Gastroesophageal sphincter (tissue), 3 donors: ENCODE measurements around the gene UBR3.

Source experiments
- POLR2A ChIP-seq, 2 donors: fragments of 450-650 bp; IDR thresholded peaks; one replicate each; pipeline ENCODE4 v1.6.1; 2017; ENCODE audit warnings: antibody characterized with exemption in 2 of 2, mild to moderate bottlenecking in 2 of 2, moderate library complexity in 1 of 2
- POLR2AphosphoS5 ChIP-seq: sonication (generic); formaldehyde crosslinking; IDR thresholded peaks from one replicate; pipeline ENCODE4 v1.6.1; 2017; ENCODE audit warnings: antibody characterized with exemption
- TF ChIP-seq, protein P1 (sequence below), 4 experiments: fragments of 200-600 bp in 2 of 4; fragments of 450-650 bp in 2 of 4; sonication (generic) in 1 of 4; IDR thresholded peaks; one replicate each; pipeline ENCODE4 v1.5.1; 2017 to 2019; ENCODE audit warnings: antibody characterized with exemption in 4 of 4, mild to moderate bottlenecking in 2 of 4, moderate library complexity in 2 of 4

DNA sequence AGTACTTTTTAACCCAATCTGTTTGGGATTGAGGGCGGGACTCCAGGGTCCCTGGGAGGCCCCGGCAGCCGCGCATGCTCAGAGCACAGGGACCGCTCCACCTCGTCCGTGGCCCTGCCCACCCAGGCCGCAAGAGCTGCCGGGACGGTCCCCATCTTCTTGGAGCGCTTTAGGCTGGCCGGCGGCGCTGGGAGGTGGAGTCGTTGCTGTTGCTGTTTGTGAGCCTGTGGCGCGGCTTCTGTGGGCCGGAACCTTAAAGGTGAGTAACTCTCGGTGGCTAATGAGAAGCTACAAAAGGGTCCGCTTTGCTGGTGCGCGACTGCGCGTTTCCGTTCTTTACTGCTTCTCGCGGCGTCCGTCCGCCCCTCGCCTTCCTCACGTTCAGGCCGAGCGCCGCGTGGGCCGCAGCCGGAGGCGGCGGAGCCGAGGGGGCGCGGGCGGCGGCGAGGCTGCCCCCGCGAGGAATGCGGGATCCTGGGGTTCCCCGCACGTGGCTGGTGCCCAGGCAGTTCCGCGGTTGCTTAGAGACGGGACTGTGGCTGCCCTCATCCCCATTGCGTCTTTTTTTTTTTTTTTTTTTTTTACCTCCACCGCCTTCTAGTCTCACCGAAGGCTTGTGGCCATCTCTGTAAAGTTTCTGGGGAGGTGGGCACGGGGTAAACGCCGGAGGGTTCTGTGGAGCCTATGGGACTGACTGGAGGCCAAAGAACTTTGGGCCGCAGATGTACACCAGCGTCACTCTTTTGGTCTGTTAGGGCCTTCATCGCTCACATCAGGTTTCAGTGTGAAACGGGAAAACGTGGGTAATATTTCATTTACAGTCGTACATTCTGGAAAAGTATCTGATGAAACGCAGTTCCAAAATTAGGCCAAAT is 28.3 kb upstream of the UBR3 start, which contains the start of gene SSB:
- peak; percentile 60 to 63 for TF ChIP-seq POLR2A (IDR thresholded peaks at IDR 0.05)
- peak; percentile 86 for TF ChIP-seq POLR2AphosphoS5
- TF ChIP-seq, protein P1, sequence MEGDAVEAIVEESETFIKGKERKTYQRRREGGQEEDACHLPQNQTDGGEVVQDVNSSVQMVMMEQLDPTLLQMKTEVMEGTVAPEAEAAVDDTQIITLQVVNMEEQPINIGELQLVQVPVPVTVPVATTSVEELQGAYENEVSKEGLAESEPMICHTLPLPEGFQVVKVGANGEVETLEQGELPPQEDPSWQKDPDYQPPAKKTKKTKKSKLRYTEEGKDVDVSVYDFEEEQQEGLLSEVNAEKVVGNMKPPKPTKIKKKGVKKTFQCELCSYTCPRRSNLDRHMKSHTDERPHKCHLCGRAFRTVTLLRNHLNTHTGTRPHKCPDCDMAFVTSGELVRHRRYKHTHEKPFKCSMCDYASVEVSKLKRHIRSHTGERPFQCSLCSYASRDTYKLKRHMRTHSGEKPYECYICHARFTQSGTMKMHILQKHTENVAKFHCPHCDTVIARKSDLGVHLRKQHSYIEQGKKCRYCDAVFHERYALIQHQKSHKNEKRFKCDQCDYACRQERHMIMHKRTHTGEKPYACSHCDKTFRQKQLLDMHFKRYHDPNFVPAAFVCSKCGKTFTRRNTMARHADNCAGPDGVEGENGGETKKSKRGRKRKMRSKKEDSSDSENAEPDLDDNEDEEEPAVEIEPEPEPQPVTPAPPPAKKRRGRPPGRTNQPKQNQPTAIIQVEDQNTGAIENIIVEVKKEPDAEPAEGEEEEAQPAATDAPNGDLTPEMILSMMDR (IDR thresholded peaks at IDR 0.05): peak in 1 of 4 experiments; percentile 14
